Stimulated activated CD4-positive, alpha-beta T cell treated with anti-CD3 and anti-CD28 coated beads, Interleukin-4, amount 100 ng/mL, for 4 hours (primary cell): Measurements from ENCODE around the gene AKAP17A.

Experiments
- DNase-seq, 2 experiments: peaks; one replicate each; pipeline ENCODE4 v3.0.0-alpha.2; 2020

Gene AKAP17A

DNA sequence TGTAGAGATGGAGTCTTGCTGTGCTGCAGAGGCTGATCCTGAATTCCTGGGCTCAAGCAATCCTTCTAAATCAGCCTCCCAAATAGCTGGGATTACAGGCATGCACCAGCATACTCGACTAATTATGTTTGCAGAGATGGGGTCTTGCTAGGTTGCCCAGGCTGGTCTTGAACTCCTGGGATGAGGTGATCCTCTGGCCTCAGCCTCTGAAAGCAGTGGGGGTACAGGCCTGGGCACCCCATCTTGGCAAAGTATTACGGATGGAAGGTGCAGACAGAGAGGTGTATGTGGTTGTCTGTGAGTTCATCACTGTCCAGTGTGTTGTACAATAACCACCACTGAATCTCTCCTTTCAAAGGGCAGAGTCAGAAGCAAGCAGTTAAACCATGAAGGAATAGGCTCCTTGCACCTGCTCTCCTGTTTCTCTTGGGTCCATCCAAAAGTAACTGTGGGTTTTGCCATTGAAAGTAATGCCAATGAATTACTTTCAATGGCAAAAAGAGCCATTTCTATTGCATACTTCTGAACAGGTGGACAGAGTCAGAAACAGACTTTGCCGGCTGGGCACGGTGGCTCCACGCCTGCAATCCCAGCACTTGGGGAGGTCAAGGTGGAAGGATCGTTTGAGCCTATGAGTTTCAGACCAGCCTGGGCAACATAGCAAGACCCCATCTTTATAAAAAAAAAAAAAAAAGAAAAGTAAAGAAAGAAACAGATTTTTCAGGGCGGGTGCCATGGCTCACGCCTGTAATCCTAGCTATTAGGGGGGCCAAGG is 7.0 kb upstream of the AKAP17A start:
- no peak for DNase-seq

DNA sequence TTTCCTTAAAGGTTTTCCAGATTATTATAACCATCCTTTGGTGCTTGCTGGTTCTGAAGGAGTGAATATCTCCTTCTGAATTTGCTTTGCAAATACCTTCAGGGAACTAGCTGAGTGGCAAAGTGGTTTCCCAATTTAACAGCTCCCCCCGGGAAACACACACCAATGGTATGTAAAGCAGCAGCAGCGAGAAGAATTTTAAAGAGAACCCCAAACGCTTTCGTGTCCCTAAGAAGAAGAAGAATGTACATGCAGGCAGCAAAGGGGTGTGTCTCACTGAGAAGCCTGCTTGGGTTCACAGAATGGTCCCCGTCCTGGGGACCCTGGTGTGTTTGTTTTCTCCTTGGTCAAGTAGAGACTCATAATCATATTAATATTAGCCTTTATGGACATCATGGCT is 4.2 kb upstream of the AKAP17A start:
- no peak for DNase-seq

DNA sequence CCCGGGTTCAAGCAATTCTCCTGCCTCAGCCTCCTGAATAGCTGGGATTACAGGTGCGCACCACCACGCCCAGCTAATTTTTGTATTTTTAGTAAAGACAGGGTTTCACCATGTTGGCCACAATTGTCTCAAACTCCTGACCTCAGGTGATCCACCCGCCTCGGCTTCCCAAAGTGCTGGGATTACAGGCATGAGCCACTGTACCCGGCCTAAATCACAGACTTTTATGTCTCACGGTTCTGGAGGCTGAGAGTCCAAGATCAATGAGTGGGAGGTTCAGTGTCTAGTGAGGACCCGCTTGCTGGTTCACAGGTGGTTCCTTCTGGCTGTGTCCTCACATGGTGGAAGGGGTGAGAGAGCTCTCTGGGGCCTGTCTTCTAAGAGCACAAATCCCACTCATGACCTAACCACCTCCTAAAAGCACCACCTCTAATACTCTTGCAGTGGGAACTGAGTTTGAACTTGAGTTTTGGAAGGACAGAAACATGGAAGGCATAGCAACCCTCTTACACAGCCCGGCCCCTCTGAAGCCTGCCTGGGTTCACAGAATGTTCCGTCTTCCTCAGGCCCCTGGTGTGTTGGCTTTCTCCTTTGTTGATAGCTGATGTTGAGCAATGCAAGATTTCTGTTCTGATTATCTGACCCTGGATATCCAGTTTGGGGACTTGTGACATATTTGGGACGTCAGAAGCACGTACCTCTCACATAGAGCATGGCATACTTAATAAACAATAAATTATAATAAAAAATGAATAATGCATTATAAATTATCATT is 1.9 kb upstream of the AKAP17A start:
- DNase-seq = no peak

- no peak for DNase-seq
These were observed 562 bp downstream of the AKAP17A start for GRCh38 chrX:1591863-1592469.

GRCh38 chrX:1592470-1593142 is 1.2 kb downstream of the AKAP17A start:
- no peak for DNase-seq

DNA sequence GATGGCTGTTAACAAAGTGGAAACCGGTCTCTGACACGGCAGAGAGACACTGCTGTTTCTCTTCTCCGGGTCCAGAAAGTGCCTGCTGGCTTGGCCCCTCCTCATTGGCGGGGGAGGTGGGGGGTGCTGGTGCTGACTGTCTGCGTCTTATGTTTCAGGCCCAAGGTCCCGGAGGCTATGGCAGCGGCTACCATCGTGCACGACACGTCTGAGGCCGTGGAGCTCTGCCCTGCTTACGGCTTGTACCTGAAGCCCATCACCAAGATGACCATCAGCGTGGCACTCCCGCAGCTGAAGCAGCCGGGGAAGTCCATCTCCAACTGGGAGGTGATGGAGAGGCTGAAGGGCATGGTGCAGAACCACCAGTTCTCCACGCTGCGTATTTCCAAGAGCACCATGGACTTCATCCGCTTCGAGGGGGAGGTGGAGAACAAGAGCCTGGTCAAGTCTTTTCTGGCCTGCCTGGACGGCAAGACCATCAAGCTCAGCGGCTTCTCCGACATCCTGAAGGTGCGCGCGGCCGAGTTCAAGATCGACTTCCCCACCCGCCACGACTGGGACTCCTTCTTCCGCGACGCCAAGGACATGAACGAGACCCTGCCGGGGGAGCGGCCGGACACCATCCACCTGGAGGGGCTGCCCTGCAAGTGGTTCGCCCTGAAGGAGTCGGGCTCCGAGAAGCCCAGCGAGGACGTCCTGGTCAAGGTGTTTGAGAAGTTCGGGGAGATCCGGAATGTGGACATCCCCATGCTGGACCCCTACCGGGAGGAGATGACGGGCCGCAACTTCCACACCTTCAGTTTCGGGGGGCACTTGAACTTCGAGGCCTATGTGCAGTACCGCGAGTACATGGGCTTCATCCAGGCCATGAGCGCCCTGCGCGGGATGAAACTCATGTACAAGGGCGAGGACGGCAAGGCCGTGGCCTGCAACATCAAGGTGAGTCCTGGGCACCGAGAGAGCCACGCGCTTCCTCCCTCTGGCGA is 2.2 kb downstream of the AKAP17A start:
- no peak for DNase-seq

GRCh38 chrX:1595711-1596060 is 4.3 kb downstream of the AKAP17A start:
- DNase-seq = no peak

DNA sequence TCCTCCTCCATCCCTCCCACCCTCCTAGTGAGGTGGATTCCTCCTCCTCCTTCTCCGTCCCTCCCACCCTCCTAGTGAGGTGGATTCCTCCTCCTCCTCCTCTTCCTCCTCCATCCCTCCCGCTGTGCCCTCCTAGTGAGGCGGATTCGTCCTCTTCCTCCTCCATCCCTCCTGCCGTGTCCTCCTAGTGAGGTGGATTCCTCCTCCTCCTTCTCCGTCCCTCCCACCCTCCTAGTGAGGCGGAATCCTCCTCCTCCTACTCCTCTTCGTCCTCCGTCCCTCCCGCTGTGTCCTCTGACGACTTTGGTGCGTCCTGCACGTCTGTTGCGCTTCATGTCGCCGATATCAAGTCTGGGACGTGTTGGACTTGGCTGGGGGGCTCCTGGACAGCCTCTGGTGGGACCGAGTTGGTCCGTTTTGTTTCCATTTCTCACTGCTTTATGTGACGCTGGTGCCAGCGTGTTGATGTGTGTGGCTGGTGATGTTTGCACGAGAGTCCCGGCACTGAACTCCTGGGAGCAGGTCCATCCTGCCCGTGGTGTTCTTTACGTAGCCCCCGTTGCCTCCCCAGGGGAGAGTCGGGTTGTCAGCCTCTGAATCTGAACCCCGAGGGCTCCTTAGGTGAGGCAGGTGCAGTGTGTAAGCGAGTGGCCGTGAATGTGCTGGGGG is 5.4 kb downstream of the AKAP17A start:
- DNase-seq = no peak

DNA sequence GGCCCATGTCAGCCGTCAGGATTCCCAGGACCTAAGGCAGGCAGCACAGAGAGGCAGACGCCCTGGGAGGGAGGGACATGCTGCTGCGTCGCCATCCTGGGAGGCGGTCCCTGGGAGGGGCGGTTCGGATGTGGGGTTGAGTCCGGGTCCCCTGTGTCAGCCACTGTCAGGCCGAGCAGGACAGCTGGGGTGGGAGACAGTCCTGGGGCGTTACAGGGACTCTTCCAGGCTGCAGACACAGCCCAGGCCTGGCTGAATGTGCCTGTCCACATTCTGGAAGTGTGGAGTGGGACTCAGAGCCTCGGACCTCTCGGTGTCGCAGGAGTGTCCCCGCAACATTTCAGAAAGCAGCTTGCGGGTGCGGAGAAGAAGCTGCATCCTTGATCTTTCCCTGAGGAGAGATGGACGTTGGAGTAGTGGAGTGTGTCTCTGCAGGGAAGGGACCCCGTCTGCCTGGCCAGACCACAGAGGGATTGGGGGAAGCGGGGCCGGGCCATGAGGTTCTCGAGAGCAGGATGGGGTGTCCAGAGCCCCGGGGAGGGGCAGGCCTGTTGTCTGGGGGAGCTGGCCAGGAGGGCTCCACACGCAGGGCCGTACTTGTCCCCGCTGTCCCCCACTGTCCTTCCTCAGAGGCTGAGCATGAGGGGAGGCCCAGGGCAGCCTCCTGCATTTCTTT is 6.1 kb downstream of the AKAP17A start:
- DNase-seq = no peak

- DNase-seq = no peak
These were observed 6.8 kb downstream of the AKAP17A start for GRCh38 chrX:1598021-1598875.

- DNase-seq = no peak
These were observed 7.7 kb downstream of the AKAP17A start for GRCh38 chrX:1598876-1599790.

GRCh38 chrX:1599791-1600405 is 8.5 kb downstream of the AKAP17A start:
- DNase-seq = no peak

GRCh38 chrX:1600406-1601050 is 9.1 kb downstream of the AKAP17A start:
- DNase-seq = no peak

GRCh38 chrX:1601051-1601767 is 9.8 kb downstream of the AKAP17A start:
- DNase-seq = no peak

DNA sequence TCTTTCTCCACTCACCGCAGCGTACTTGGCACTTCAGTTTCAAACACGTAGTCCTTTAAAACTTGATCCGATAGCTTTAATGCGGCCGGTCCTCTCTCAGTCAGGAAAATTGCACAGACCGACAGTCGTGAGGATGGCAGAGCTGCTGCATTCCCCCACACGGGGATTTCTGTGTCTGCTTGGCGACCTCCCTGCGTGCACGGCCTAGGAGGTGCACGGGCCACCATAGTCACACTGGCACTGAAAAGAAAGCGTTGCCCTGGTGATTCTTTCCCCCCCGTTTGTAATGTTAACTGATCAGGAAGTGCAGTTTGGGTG is 10.3 kb downstream of the AKAP17A start:
- DNase-seq = no peak

DNA sequence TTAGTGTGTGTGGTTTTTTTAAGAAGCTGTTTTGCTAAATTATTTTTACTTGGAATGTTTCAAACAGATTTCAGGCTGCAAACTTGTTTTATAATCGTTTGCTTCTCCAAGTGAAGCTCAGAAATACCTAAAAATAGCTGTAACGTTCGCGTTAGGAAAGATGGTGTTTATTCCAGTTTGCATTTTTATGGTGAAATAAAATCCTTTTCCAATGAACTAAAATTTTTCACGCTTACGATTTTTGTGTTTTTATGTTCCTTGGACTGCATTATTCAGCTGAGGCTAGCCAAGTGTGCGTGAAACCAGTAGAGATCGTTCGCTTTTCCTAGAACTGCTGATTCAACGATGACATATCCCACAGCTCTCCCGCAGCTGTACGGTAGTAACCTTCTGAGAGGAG is 10.9 kb downstream of the AKAP17A start:
- DNase-seq = no peak

DNA sequence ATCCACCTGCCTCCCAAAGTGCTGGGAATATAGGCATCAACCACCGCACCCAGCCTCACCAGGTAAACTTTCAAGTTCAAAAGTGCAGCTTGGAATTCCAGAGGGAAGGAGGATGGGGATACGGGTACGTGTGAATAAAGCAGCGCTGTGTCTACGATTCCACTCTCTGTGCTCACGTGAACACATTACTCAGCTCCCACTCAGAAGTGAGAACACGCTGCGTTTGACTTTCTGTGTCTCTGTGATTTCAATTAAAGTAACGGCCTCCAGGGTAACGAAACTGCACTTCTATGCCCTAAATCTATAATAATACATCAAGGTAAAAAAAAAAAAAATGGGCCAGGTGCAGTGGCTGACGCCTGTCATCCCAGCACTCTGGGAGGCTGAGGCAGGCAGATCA is 15.1 kb downstream of the AKAP17A start:
- DNase-seq = no peak
